ENCODE results near the gene KCNN4.
"Not testable (repeated sequence)": the region's sequence is repeated elsewhere in the genome, so short reads cannot be mapped to it uniquely, and the experiment has no call there.

DNA sequence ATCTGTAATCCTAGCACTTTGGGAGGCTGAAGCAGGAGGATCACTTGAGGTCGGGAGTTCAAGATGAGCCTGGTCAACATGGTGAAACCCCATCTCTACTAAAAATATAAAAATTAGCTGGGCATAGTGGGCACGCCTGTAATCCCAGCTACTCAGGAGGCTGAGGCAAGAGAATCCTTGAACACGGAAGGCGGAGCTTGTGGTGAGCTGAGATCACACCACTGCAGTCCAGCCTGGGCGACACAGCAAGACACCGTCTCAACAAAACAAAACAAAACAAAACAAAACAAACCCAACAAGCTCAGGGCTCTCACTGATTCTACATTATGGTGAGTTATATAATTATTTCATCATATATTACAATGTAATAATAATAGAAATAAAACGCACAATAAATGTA, 25.6 kb upstream of the KCNN4 start:
- TF ChIP-seq POLR2AphosphoS5 (IDR thresholded peaks at IDR 0.05; ENCODE audit: insufficient read depth, low read depth, low read length); POLR2A (IDR thresholded peaks at IDR 0.05; ENCODE audit: low read depth, low read length); CTCF (IDR thresholded peaks at IDR 0.05; ENCODE audit: extremely low read depth in 1 of 2, insufficient read depth in 1 of 2, low read depth in 1 of 2, low read length in 2 of 2); MAX (IDR thresholded peaks at IDR 0.05; ENCODE audit: insufficient read depth, insufficient read length); EZH2 (IDR thresholded peaks at IDR 0.05; ENCODE audit: borderline replicate concordance, low read depth, low read length, severe bottlenecking); MYC (IDR thresholded peaks at IDR 0.05; ENCODE audit: low read depth, low read length); JUN (IDR thresholded peaks at IDR 0.05; ENCODE audit: borderline replicate concordance, insufficient read depth, insufficient read length, low read depth); FOS (IDR thresholded peaks at IDR 0.05; ENCODE audit: borderline replicate concordance, insufficient read depth, low read length); GATA2 (IDR thresholded peaks at IDR 0.05; ENCODE audit: insufficient read depth, insufficient read length, low read depth, low read length): not testable (repeated sequence)
